GM23338 (cell line): Measurements from ENCODE around the gene GPA33. TPM values are rescaled to one million over a fixed set of nuclear protein-coding genes. Genes with fewer than 3 reads are reported as not detected.

Source experiments
- ATAC-seq: fragments of 200-7000 bp; cut with Tn5 transposase; 3 replicates; pipeline ENCODE4 v1.9.1; 2020
- DNase-seq: peaks from one replicate; pipeline ENCODE4 v3.0.0-alpha.2; 2015; ENCODE audit warnings: low spot score
- H2AFZ ChIP-seq: fragments of 200-600 bp; sonication (generic); 2 replicates; pipeline ENCODE4 v1.8.0; 2016; ENCODE audit warnings: antibody characterized with exemption, mild to moderate bottlenecking, moderate library complexity
- H3F3A ChIP-seq: fragments of 200-600 bp; sonication (generic); replicated peaks from 2 replicates; pipeline ENCODE4 v1.8.0; 2017; ENCODE audit warnings: antibody characterized with exemption, mixed run types, low read depth
- H3K27ac ChIP-seq: fragments of 200-600 bp; sonication (generic); 2 replicates; pipeline ENCODE4 v1.6.1; 2016; ENCODE audit warnings: low read depth
- H3K27me3 ChIP-seq: fragments of 200-600 bp; sonication (generic); 2 replicates; pipeline ENCODE4 v1.8.0; 2016; ENCODE audit warnings: mild to moderate bottlenecking, mixed run types, moderate library complexity; ENCODE audit not compliant: insufficient read depth
- H3K36me3 ChIP-seq: fragments of 200-600 bp; sonication (generic); 2 replicates; pipeline ENCODE4 v1.8.0; 2016; ENCODE audit warnings: mild to moderate bottlenecking; ENCODE audit not compliant: insufficient read depth
- H3K4me1 ChIP-seq: fragments of 200-600 bp; sonication (generic); 2 replicates; pipeline ENCODE4 v1.8.0; 2016; ENCODE audit warnings: mild to moderate bottlenecking, moderate library complexity; ENCODE audit not compliant: insufficient read depth
- H3K4me2 ChIP-seq: fragments of 200-600 bp; sonication (generic); 2 replicates; pipeline ENCODE4 v1.7.1; 2017; ENCODE audit warnings: mixed run types
- H3K4me3 ChIP-seq: fragments of 200-600 bp; sonication (generic); 2 replicates; pipeline ENCODE4 v1.6.1; 2016; ENCODE audit warnings: mixed run types
- H3K79me2 ChIP-seq: fragments of 200-600 bp; sonication (generic); replicated peaks from 2 replicates; pipeline ENCODE4 v1.8.0; 2017; ENCODE audit warnings: mild to moderate bottlenecking; ENCODE audit not compliant: insufficient read depth
- H3K9me2 ChIP-seq: fragments of 200-600 bp; sonication (generic); 2 replicates; pipeline ENCODE4 v1.8.0; 2017; ENCODE audit not compliant: insufficient read depth
- H4K20me1 ChIP-seq: fragments of 200-600 bp; sonication (generic); replicated peaks from 2 replicates; pipeline ENCODE4 v1.8.0; 2017; ENCODE audit warnings: mild to moderate bottlenecking; ENCODE audit not compliant: insufficient read depth
- H3K27ac Mint-ChIP-seq: 2 replicates; pipeline ENCODE4 v1.8.0; 2020; ENCODE audit warnings: inconsistent platforms, mild to moderate bottlenecking, moderate library complexity, mixed read lengths
- H3K27me3 Mint-ChIP-seq: 3 replicates; pipeline ENCODE4 v1.8.0; 2022; ENCODE audit warnings: low read depth, mild to moderate bottlenecking, moderate library complexity, mixed read lengths, inconsistent platforms; ENCODE audit not compliant: insufficient read depth, poor library complexity
- H3K36me3 Mint-ChIP-seq: 3 replicates; pipeline ENCODE4 v1.8.0; 2021; ENCODE audit warnings: low read depth, mild to moderate bottlenecking, inconsistent platforms, moderate library complexity, mixed read lengths
- H3K4me1 Mint-ChIP-seq: 3 replicates; pipeline ENCODE4 v1.8.0; 2020; ENCODE audit warnings: mild to moderate bottlenecking, inconsistent platforms, mixed read lengths
- H3K4me3 Mint-ChIP-seq: 3 replicates; pipeline ENCODE4 v1.8.0; 2021; ENCODE audit warnings: moderate library complexity, mild to moderate bottlenecking, inconsistent platforms, mixed read lengths
- H3K9me3 Mint-ChIP-seq: 3 replicates; pipeline ENCODE4 v1.8.0; 2020; ENCODE audit warnings: moderate library complexity, mild to moderate bottlenecking, inconsistent platforms, mixed read lengths
- CREB1 ChIP-seq: fragments of 250-450 bp; sonication (Bioruptor Pico); IDR thresholded peaks from 2 replicates; pipeline ENCODE4 v1.5.0; 2020; ENCODE audit warnings: low read depth, mild to moderate bottlenecking, moderate library complexity
- CTCF ChIP-seq, 2 experiments: fragments of 200-600 bp in 1 of 2; sonication (generic) in 1 of 2; conservative IDR thresholded peaks; 2 replicates each; pipeline versions ENCODE4 v1.5.1 to v1.6.1; 2016 to 2017; ENCODE audit warnings: antibody characterized with exemption in 2 of 2, low read depth in 2 of 2, mild to moderate bottlenecking in 2 of 2, moderate library complexity in 1 of 2
- ETS1 ChIP-seq: IDR thresholded peaks from 2 replicates; pipeline ENCODE4 v1.6.1; 2016; ENCODE audit warnings: antibody characterized with exemption
- EZH2phosphoT487 ChIP-seq: fragments of 200-600 bp; sonication (generic); IDR thresholded peaks from one replicate; pipeline ENCODE4 v1.8.1; 2018; ENCODE audit warnings: antibody characterized with exemption; ENCODE audit not compliant: unreplicated experiment
- JUNB ChIP-seq: IDR thresholded peaks from one replicate; pipeline ENCODE4 v1.6.1; 2016; ENCODE audit warnings: antibody characterized with exemption; ENCODE audit not compliant: unreplicated experiment
- NANOG ChIP-seq: IDR thresholded peaks from 2 replicates; pipeline ENCODE4 v1.6.1; 2016; ENCODE audit warnings: antibody characterized with exemption, borderline replicate concordance
- POLR2AphosphoS5 ChIP-seq: IDR thresholded peaks from 2 replicates; pipeline ENCODE4 v1.6.1; 2016; ENCODE audit warnings: antibody characterized with exemption, low read depth
- REST ChIP-seq: IDR thresholded peaks from one replicate; pipeline ENCODE4 v1.6.1; 2018; ENCODE audit warnings: antibody characterized with exemption; ENCODE audit not compliant: unreplicated experiment
- STAT1 ChIP-seq: IDR thresholded peaks from one replicate; pipeline ENCODE4 v1.6.1; 2016; ENCODE audit warnings: antibody characterized with exemption; ENCODE audit not compliant: unreplicated experiment
- ZNF114 ChIP-seq: fragments of 250-450 bp; sonication (Bioruptor Pico); IDR thresholded peaks from 2 replicates; pipeline ENCODE4 v1.5.0; 2020; ENCODE audit warnings: mild to moderate bottlenecking, moderate library complexity
- ZNF331 ChIP-seq: fragments of 250-450 bp; sonication (Bioruptor Pico); IDR thresholded peaks from 2 replicates; pipeline ENCODE4 v1.5.0; 2020; ENCODE audit warnings: low read depth, mild to moderate bottlenecking, moderate library complexity
- polyA plus RNA-seq: library from polyadenylated mRNA; unstranded; fragments of >200 nt; fragmentation: Nextera tagmentation; extraction: Ambion mirVana; gene quantifications from 2 replicates; pipeline ENCODE4 v1.2.1, GENCODE V29; 2016
- total RNA-seq: library from RNA; depleted of rRNA; stranded (reverse); fragments of >200 nt; shearing (Covaris generic); gene quantifications from 2 replicates; pipeline ENCODE4 v1.2.3, GENCODE V29; 2014

Gene GPA33
- total and polyA plus RNA-seq, 2 experiments from 2014 or later, result 0.10 to 0.28 TPM

- TF ChIP-seq CTCF (conservative IDR thresholded peaks at IDR 0.05; ENCODE audit: low read depth in 2 of 2) (no peak), EZH2phosphoT487 (no peak), STAT1 (no peak), ZNF331 (CRISPR knock-in tag) (no peak), NANOG (no peak), POLR2AphosphoS5 (no peak), ZNF114 (no peak), ETS1 (no peak), CREB1 (CRISPR knock-in tag) (no peak)
These were observed 37.5 kb upstream of the GPA33 start (continued) for GRCh38 chr1:167127661-167128060.

- H3K79me2 ChIP-seq, result no peaks in the 10 kb centered on the region
- no peak overlapping the region for H3K27ac ChIP-seq
- H3K36me3 ChIP-seq, result no peaks in the 10 kb centered on the region
- Mint-ChIP-seq H3K4me3 (no peak overlapping the region), H3K36me3 (no peaks in the 10 kb centered on the region; the same call in 2 of the 3 replicates), H3K9me3 (no peaks in the 10 kb centered on the region), H3K4me1 (peaks cover 17% of the 10 kb centered on the region), H3K27ac (no peak overlapping the region), H3K27me3 (peaks cover 12% of the 10 kb centered on the region)
- peaks cover 3% of the 10 kb centered on the region; the same call in 1 of the 2 replicates for H3K9me2 ChIP-seq
- H4K20me1 ChIP-seq, result no peaks in the 10 kb centered on the region
- H3K4me3 ChIP-seq, result no peak overlapping the region
- DNase-seq (no peak), ATAC-seq (no peak)
- peaks cover 1% of the 10 kb centered on the region for H3F3A ChIP-seq
- peaks cover 11% of the 10 kb centered on the region for H3K4me1 ChIP-seq
- no peak overlapping the region for H2AFZ ChIP-seq
- no peaks in the 10 kb centered on the region for H3K27me3 ChIP-seq
- H3K4me2 ChIP-seq, result no peak overlapping the region
- no peak for TF ChIP-seq NANOG
- TF ChIP-seq EZH2phosphoT487, result no peak
- no peak for TF ChIP-seq ETS1
- TF ChIP-seq CTCF (conservative IDR thresholded peaks at IDR 0.05; ENCODE audit: low read depth in 2 of 2), result no peak
- TF ChIP-seq CREB1 (CRISPR knock-in tag), result no peak
- TF ChIP-seq JUNB, result no peak
- TF ChIP-seq REST, result no peak
These were observed 37.1 kb upstream of the GPA33 start for GRCh38 chr1:167127236-167127635.
